ENCODE data around the gene ASXL1.

DNA sequence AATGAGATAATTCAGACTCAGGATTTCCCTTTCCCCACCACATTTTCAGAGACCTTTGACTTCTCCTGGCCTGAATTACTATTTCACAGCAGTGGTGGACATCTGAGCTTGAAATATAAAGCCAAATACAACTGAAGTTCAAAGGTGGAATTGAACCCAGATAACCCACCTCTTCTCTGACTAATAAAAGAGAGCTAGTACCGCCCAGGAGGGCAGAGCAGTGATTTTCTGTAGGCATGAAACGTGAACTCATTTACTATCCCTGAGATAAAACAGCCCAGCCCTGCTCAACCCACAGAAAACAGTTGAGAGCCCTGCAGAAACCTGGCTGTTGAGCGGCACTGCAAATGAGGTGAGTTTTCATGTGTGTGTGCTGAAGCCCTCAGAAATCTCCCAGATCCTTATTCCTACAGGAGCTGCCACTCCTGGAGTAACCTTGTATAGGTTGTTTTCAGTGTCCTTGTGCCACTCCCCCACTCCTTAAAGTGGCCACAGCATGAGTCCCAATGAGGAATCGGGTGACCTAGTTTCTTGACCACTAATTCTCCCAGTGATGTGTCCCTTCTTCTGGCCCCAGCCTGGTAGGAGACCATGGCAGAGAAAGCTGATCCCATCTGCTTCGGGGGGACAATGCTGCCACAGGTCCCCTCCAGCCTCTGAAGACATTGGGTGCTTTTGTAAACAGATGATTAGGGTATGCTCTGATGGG lies 127.8 kb downstream of the ASXL1 start:
- TF ChIP-seq ATF3 (IDR thresholded peaks at IDR 0.05; ENCODE audit: borderline replicate concordance, extremely low read depth, low read depth, low read length): no peak
- TF ChIP-seq POLR2A (IDR thresholded peaks at IDR 0.05; ENCODE audit: low read depth, low read length): no peak
- TF ChIP-seq CTCF (IDR thresholded peaks at IDR 0.05 in 2 of 3, conservative IDR thresholded peaks at IDR 0.05 in 1 of 3; ENCODE audit: control insufficient read depth in 2 of 3, extremely low read depth in 1 of 3, insufficient read depth in 1 of 3, low read depth in 3 of 3, low read length in 3 of 3): no peak
